CD8-positive, alpha-beta memory T cell (primary cell): ENCODE measurements around the gene DNASE1L1. TPM values are rescaled to one million over a fixed set of nuclear protein-coding genes. Genes with fewer than 3 reads are reported as not detected.

Experiments
- CTCF ChIA-PET: fragments of 350-600 bp; sonication (Branson Sonifier 250); formaldehyde crosslinking; loops from one replicate; lab custom pipeline; 2021; ENCODE audit warnings: antibody characterized with exemption; lab: Charles Lee
- POLR2A ChIA-PET: fragments of 350-600 bp; sonication (Branson Sonifier 250); formaldehyde crosslinking; loops from one replicate; lab custom pipeline; 2021; ENCODE audit warnings: antibody characterized with exemption; lab: Charles Lee
- DNase-seq, 5 donors: peaks; one replicate each; pipeline versions ENCODE4 v3.0.0 to v3.0.0-alpha.2; 2020 to 2022; ENCODE audit warnings: mixed read lengths in 1 of 5
- H3K27ac ChIP-seq: one replicate; pipeline ENCODE4 v1.7.0; 2013; ENCODE audit warnings: low read depth, mild to moderate bottlenecking, low read length, moderate library complexity
- H3K27me3 ChIP-seq: 2 replicates; pipeline ENCODE4 v1.7.0; 2013; ENCODE audit warnings: low read length, mild to moderate bottlenecking; ENCODE audit not compliant: insufficient read depth, poor library complexity, severe bottlenecking
- H3K36me3 ChIP-seq: 2 replicates; pipeline ENCODE4 v1.7.0; 2013; ENCODE audit warnings: mild to moderate bottlenecking, low read length, moderate library complexity; ENCODE audit not compliant: insufficient read depth
- H3K4me1 ChIP-seq: 2 replicates; pipeline ENCODE4 v1.7.0; 2013; ENCODE audit warnings: mild to moderate bottlenecking, low read length, moderate library complexity; ENCODE audit not compliant: insufficient read depth
- H3K4me3 ChIP-seq: 2 replicates; pipeline ENCODE4 v1.7.0; 2013; ENCODE audit warnings: mild to moderate bottlenecking, low read length
- H3K9me3 ChIP-seq: 2 replicates; pipeline ENCODE4 v1.7.0; 2013; ENCODE audit warnings: mild to moderate bottlenecking, low read length
- H3K27ac Mint-ChIP-seq, 8 donors: one replicate each; pipeline ENCODE4 v1.8.0; 2020 to 2021; ENCODE audit warnings: mixed read lengths in 8 of 8, mild to moderate bottlenecking in 6 of 8, inconsistent platforms in 3 of 8, moderate library complexity in 3 of 8
- H3K27me3 Mint-ChIP-seq, 2 donors: one replicate each; pipeline ENCODE4 v1.8.0; 2020 to 2021; ENCODE audit warnings: mixed read lengths in 2 of 2, mild to moderate bottlenecking in 1 of 2, moderate library complexity in 1 of 2
- H3K36me3 Mint-ChIP-seq, 3 donors: one replicate each; pipeline ENCODE4 v1.8.0; 2020 to 2021; ENCODE audit warnings: mixed read lengths in 3 of 3, inconsistent platforms in 1 of 3, mild to moderate bottlenecking in 1 of 3
- H3K4me1 Mint-ChIP-seq, 3 donors: one replicate each; pipeline ENCODE4 v1.8.0; 2020 to 2021; ENCODE audit warnings: mixed read lengths in 3 of 3, inconsistent platforms in 1 of 3, mild to moderate bottlenecking in 1 of 3
- H3K4me3 Mint-ChIP-seq, 7 donors: one replicate each; pipeline ENCODE4 v1.8.0; 2020 to 2021; ENCODE audit warnings: mixed read lengths in 7 of 7, mild to moderate bottlenecking in 6 of 7, moderate library complexity in 4 of 7, inconsistent platforms in 2 of 7
- H3K9me3 Mint-ChIP-seq, 5 donors: one replicate each; pipeline ENCODE4 v1.8.0; 2020 to 2022; ENCODE audit warnings: mixed read lengths in 5 of 5, mild to moderate bottlenecking in 3 of 5, moderate library complexity in 2 of 5, inconsistent platforms in 1 of 5
- polyA plus RNA-seq: library from polyadenylated mRNA; unstranded; fragments of 300-500 nt; fragmentation: Illumina TruSeq; gene quantifications from one replicate; pipeline ENCODE4 v1.2.3, GENCODE V29; 2021
- total RNA-seq, 2 experiments: library from RNA; stranded (reverse); gene quantifications; one replicate each; pipeline ENCODE4 v1.2.3, GENCODE V29; 2021

The DNASE1L1 gene
- total and polyA plus RNA-seq, 3 experiments from 2014 or later: 9.8 to 19.1 (median 10.1) TPM

DNA sequence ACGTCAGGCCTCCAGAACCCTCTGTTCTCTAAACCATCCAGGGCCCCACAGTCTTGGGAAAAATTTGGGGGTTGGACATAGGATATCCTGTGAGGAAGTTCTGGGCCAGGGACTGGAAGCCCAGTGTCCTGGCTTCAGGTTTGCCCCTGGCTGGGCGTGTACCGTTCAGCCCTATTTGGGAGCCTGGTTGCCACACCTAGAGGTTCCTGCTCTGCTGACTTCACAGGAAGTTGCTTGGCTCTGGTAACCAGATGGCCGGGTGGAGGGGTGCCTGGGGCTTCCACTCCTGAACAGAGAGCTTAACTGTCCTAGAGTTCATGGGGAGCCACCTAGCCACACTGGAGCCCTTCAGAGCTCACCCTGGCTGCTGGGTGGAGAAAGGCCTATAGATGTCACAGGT, 3.4 kb upstream of the DNASE1L1 start:
- Histone ChIP-seq H3K9me3 (no peaks in the 10 kb centered on the region), H3K4me1 (peaks cover 9% of the 10 kb centered on the region), H3K27ac (peak overlapping the region; percentile 59), H3K36me3 (no peaks in the 10 kb centered on the region), H3K4me3 (peak overlapping the region; percentile 59), H3K27me3 (no peaks in the 10 kb centered on the region)
- no peaks in the 10 kb centered on the region for H3K9me3 Mint-ChIP-seq
- H3K4me1 Mint-ChIP-seq: peaks cover 7 to 23% (median 10%) of the 10 kb centered on the region in 3 donors
- peaks cover 0 to 9% (median 2%) of the 10 kb centered on the region in 3 donors for H3K36me3 Mint-ChIP-seq
- DNase-seq: peak in 3 of 5 donors; percentile 14 to 24 (median 14)
- peak overlapping the region; percentile 51 to 93 (median 84) for H3K27ac Mint-ChIP-seq
- ChIA-PET CTCF (interaction anchor here (1.3 to 2.7 kb wide), 3 partner anchors 13 to 16 kb away, joined by 3 to 12 read pairs (median 5); partner anchors contain the start of genes ATP6AP1 and RPL10), POLR2A (interaction anchor here (0.7 to 1.5 kb wide), 6 partner anchors 12 to 486 kb away, joined by 3 to 5 read pairs (median 4); no protein-coding TSS in a partner anchor)
- H3K4me3 Mint-ChIP-seq: peak overlapping the region; percentile 74 to 93 (median 79)
- H3K27me3 Mint-ChIP-seq: peaks cover 0 to 5% of the 10 kb centered on the region in 2 donors

DNA sequence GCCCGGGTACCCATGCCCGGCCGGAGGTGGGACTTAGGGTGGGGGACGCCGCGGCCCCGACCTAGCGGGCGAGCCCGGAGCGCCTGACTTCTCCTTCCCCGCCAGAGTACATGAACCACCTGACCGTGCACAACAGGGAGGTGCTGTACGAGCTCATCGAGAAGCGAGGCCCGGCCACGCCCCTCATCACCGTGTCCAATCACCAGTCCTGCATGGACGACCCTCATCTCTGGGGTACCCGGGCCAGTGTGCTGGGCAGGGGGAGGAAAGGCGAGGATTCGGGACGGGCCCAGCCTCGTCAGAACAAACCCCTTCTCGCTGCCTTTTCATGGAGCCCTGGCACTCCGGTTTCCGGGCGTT, 2.9 kb upstream of the DNASE1L1 start:
- peak in 4 of 5 donors; percentile 28 to 60 (median 41) for DNase-seq
- ChIA-PET POLR2A (interaction anchor here (0.5 to 1.5 kb wide), 7 partner anchors 11 to 485 kb away, joined by 3 to 5 read pairs (median 4); no protein-coding TSS in a partner anchor), CTCF (interaction anchor here (0.8 to 2.7 kb wide), 3 partner anchors 14 to 115 kb away, joined by 3 to 12 read pairs (median 5); partner anchors contain the start of genes ATP6AP1 and RPL10)
- Histone ChIP-seq H3K36me3 (no peaks in the 10 kb centered on the region), H3K27ac (peak overlapping the region; percentile 59), H3K4me3 (peak overlapping the region; percentile 59), H3K27me3 (no peaks in the 10 kb centered on the region), H3K4me1 (peaks cover 9% of the 10 kb centered on the region), H3K9me3 (no peaks in the 10 kb centered on the region)
- peak overlapping the region; percentile 74 to 93 (median 79) for H3K4me3 Mint-ChIP-seq
- no peaks in the 10 kb centered on the region for H3K9me3 Mint-ChIP-seq
- peaks cover 7 to 23% (median 10%) of the 10 kb centered on the region in 3 donors for H3K4me1 Mint-ChIP-seq
- H3K36me3 Mint-ChIP-seq: peaks cover 0 to 9% (median 2%) of the 10 kb centered on the region in 3 donors
- H3K27ac Mint-ChIP-seq: peak overlapping the region; percentile 51 to 93 (median 84)
- peaks cover 0 to 5% of the 10 kb centered on the region in 2 donors for H3K27me3 Mint-ChIP-seq

DNA sequence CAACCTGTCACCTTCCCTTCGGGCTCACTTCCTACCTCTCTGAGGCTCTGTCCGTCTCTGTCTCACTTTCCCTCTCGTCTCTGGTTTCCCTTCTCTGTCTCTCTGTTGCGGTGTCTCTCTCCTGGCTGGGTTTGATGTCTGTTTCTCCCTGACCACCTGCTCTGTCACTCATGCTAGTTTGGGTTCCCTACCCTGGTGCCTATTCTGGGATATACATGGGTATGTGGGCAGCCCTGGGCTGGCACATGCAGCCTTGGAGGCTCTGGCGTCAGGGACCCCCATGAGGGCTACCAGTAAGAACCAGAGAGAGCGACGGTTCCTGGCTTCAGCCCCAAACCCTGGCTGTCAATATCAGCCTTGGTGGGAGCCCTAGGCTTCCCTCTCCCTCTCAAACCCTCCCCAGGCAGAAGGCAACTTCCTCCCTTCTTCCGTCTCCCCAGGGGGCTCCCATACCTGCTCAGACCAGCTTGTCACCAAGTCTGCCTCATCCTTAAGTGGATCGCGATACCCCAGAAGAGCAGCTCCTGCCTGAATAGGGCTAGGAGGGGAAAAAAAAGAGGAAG, 314 bp downstream of the DNASE1L1 start:
- Histone ChIP-seq H3K27me3 (no peaks in the 10 kb centered on the region), H3K4me1 (peaks cover 9% of the 10 kb centered on the region), H3K9me3 (no peaks in the 10 kb centered on the region), H3K4me3 (no peak overlapping the region), H3K27ac (peak overlapping the region; percentile 24), H3K36me3 (no peaks in the 10 kb centered on the region)
- ChIA-PET POLR2A (interaction anchor here (2.1 kb wide), 1 partner anchor 9 kb away, joined by 12 read pairs; the partner anchor contains the start of gene RPL10), CTCF (no interaction called here)
- Mint-ChIP-seq H3K9me3 (no peaks in the 10 kb centered on the region), H3K4me1 (peaks cover 7 to 23% (median 10%) of the 10 kb centered on the region in 3 donors), H3K4me3 (peak overlapping the region in 6 of 7 donors; percentile 12 to 71 (median 43)), H3K27ac (peak overlapping the region in 4 of 8 donors; percentile 23 to 88 (median 72)), H3K36me3 (peaks cover 0 to 5% (median under 1%) of the 10 kb centered on the region in 3 donors), H3K27me3 (peaks cover 0 to 7% of the 10 kb centered on the region in 2 donors)
- no peak for DNase-seq

DNA sequence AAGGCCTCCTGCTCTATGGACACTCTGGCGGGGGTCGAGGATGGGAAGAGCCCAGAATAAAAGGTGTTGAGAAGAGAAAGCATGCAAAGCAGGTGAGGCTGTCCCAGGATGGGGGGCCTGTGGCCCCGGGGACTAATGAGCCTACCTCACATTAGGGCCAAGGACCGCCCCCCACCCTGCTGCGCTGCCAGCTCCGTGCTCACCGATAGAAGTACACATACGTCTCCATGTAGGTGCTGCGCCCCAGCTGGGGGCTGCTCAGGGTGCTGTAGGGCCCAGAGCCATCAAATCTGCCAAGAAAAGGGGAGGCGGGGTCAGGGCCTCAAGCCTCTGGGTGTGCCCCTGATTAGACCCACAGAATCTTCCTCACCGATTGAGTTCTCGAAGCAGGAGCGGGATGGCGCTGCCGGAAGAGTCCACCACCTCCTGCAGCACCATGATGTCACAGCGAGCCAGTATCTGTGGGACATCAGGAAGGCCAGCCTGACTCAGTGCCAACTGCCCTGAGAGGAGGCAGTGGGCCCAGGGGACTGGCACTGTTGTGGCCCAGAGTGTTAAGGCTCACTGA, 4.3 kb downstream of the DNASE1L1 start:
- H3K9me3 ChIP-seq: no peaks in the 10 kb centered on the region
- H3K27me3 Mint-ChIP-seq: peaks cover 0 to 15% of the 10 kb centered on the region in 2 donors
- H3K4me1 ChIP-seq: peaks cover 6% of the 10 kb centered on the region
- no peak overlapping the region for H3K4me3 Mint-ChIP-seq
- H3K27ac ChIP-seq: no peak overlapping the region
- no peak overlapping the region for H3K27ac Mint-ChIP-seq
- H3K4me1 Mint-ChIP-seq: peaks cover 2 to 24% (median 8%) of the 10 kb centered on the region in 3 donors
- H3K36me3 Mint-ChIP-seq: peaks cover 1 to 25% (median 2%) of the 10 kb centered on the region in 3 donors
- H3K27me3 ChIP-seq: no peaks in the 10 kb centered on the region
- ChIA-PET POLR2A (no interaction called here), CTCF (no interaction called here)
- peaks cover 15% of the 10 kb centered on the region for H3K36me3 ChIP-seq
- H3K9me3 Mint-ChIP-seq: no peaks in the 10 kb centered on the region
- no peak for DNase-seq
- H3K4me3 ChIP-seq: no peak overlapping the region

DNA sequence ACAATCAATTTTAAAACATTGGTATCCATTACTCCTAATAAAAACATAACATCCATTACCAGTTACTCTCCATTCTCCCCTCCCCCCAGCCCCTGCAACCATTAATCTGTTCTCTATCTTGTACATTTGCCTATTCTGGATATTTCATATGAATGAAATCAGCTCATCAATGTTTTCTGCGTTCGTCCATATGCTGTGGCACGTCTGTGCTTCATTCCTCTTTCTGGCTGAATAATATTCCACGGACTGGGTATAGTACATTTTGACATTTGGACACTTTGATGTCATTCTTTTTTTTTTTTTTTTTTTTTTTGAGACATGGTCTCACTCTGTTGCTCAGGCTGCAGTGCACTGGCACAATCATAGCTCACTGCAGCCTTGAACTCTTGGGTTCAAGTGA, 5.2 kb downstream of the DNASE1L1 start:
- Histone ChIP-seq H3K9me3 (no peaks in the 10 kb centered on the region), H3K36me3 (peaks cover 22% of the 10 kb centered on the region), H3K4me3 (no peak overlapping the region), H3K4me1 (peaks cover 14% of the 10 kb centered on the region), H3K27me3 (no peaks in the 10 kb centered on the region), H3K27ac (no peak overlapping the region)
- DNase-seq: no peak
- ChIA-PET CTCF (no interaction called here), POLR2A (interaction anchor here (0.6 kb wide), 2 partner anchors 26 to 139 kb away, joined by 4 to 9 read pairs; no protein-coding TSS in a partner anchor)
- Mint-ChIP-seq H3K27ac (peak overlapping the region in 2 of 8 donors; percentile 49 to 79), H3K36me3 (peaks cover 8 to 34% (median 8%) of the 10 kb centered on the region in 3 donors), H3K9me3 (no peaks in the 10 kb centered on the region), H3K4me1 (peaks cover 11 to 30% (median 16%) of the 10 kb centered on the region in 3 donors), H3K4me3 (peak overlapping the region in 1 of 7 donors; percentile 45), H3K27me3 (peaks cover 0 to 21% of the 10 kb centered on the region in 2 donors)

DNA sequence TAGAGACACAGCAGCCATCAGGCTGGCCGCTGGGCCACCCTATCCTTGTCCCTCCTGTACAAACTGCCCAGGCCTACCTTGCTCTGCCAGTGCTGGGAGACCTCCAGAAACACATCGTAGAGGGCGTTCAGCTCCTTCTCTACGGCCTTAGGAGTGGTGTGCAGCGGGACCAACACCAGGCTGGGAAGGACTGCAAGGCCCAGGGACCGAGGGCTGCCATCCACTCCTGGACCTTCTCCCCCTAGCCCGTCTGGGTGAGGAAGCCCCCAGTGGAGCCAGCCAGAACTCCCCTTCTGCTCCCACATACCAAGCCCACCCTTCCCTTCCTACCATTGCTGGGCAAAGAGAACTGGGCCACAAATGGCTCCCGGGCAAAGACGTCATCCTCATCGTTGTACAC, 5.9 kb downstream of the DNASE1L1 start:
- Histone ChIP-seq H3K27ac (no peak overlapping the region), H3K36me3 (peaks cover 22% of the 10 kb centered on the region), H3K27me3 (no peaks in the 10 kb centered on the region), H3K9me3 (no peaks in the 10 kb centered on the region), H3K4me3 (no peak overlapping the region), H3K4me1 (peaks cover 14% of the 10 kb centered on the region)
- no peak for DNase-seq
- peaks cover 0 to 23% of the 10 kb centered on the region in 2 donors for H3K27me3 Mint-ChIP-seq
- ChIA-PET CTCF (no interaction called here), POLR2A (interaction anchor here (0.6 kb wide), 1 partner anchor 140 kb away, joined by 4 read pairs; no protein-coding TSS in a partner anchor)
- H3K4me1 Mint-ChIP-seq: peaks cover 16 to 27% (median 19%) of the 10 kb centered on the region in 3 donors
- peak overlapping the region in 2 of 8 donors; percentile 79 to 91 for H3K27ac Mint-ChIP-seq
- no peaks in the 10 kb centered on the region for H3K9me3 Mint-ChIP-seq
- peaks cover 11 to 41% (median 11%) of the 10 kb centered on the region in 3 donors for H3K36me3 Mint-ChIP-seq
- peak overlapping the region in 1 of 7 donors; percentile 45 for H3K4me3 Mint-ChIP-seq

DNA sequence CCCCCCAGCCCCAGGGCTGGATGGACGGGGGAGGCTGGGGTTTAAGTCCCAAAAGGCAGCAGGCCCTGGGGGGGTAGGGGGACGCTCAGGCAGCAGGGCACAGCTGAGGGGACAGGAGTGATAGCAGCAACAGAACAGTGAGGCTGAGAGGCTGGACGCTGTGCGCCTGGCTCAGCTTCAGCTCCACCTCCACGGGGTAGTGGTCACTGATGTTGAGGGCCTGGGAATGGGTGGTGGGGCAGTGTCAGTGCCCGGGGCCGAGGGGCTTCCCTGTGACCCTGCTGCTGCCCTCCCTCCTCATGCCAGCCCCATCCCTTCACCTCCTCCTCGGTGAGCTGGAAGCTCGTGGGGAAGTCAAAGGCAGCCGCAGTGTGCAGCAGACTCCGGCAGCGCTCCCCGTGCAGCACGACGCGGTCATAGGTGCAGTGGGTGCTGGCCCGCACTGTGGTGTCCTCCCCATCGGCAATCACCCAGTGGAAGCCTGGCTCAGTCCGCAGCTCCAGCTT, 6.4 kb downstream of the DNASE1L1 start:
- Histone ChIP-seq H3K36me3 (peaks cover 22% of the 10 kb centered on the region), H3K9me3 (no peaks in the 10 kb centered on the region), H3K4me1 (peaks cover 14% of the 10 kb centered on the region), H3K4me3 (no peak overlapping the region), H3K27me3 (no peaks in the 10 kb centered on the region), H3K27ac (no peak overlapping the region)
- ChIA-PET POLR2A (no interaction called here), CTCF (no interaction called here)
- H3K27me3 Mint-ChIP-seq: peaks cover 0 to 25% of the 10 kb centered on the region in 2 donors
- peaks cover 16 to 30% (median 21%) of the 10 kb centered on the region in 3 donors for H3K4me1 Mint-ChIP-seq
- no peaks in the 10 kb centered on the region for H3K9me3 Mint-ChIP-seq
- no peak for DNase-seq
- H3K36me3 Mint-ChIP-seq: peaks cover 11 to 44% (median 11%) of the 10 kb centered on the region in 3 donors
- H3K27ac Mint-ChIP-seq: peak overlapping the region in 4 of 8 donors; percentile 28 to 91 (median 76)
- H3K4me3 Mint-ChIP-seq: no peak overlapping the region
